Left cardiac atrium (tissue), 4 donors: ENCODE results near the gene TUT1. TPM values are rescaled to one million over a fixed set of nuclear protein-coding genes. Genes with fewer than 3 reads are reported as not detected.

Experiments
- ATAC-seq, 2 donors: fragments of 200-7000 bp; cut with Tn5 transposase; one replicate each; pipeline ENCODE4 v1.9.1; 2020; ENCODE audit warnings: mild to moderate bottlenecking in 2 of 2, moderate library complexity in 2 of 2
- DNase-seq: peaks from one replicate; pipeline ENCODE4 v3.0.0-alpha.2; 2020
- intact Hi-C, 2 donors: fragments of 100-400 bp; cut with DNase I; formaldehyde crosslinking; loops; one replicate each; pipeline versions ENCODE4 v1.14.1 to v1.15.1; 2022 to 2023
- total RNA-seq, 2 donors: library from RNA; stranded (reverse); fragmentation: NEBNext Ultra II Directional; extraction: Animal tissue kit (Norgen Biotek cat#: 25700); gene quantifications; one replicate each; pipeline ENCODE4 v1.2.1, GENCODE V29; 2021
- donor health status: DM: no; HTN: yes; CAD: no.
- donor health status: DM: no; HTN: yes; CAD: no; lungs with severe emphysema.
- donor health status: DM: yes; HTN: yes; CAD: no.
- donor health status: Dilated cardiomyopathy.

Gene TUT1
- total RNA-seq, 2 donors from 2014 or later = 9.6 to 11.5 TPM

DNA sequence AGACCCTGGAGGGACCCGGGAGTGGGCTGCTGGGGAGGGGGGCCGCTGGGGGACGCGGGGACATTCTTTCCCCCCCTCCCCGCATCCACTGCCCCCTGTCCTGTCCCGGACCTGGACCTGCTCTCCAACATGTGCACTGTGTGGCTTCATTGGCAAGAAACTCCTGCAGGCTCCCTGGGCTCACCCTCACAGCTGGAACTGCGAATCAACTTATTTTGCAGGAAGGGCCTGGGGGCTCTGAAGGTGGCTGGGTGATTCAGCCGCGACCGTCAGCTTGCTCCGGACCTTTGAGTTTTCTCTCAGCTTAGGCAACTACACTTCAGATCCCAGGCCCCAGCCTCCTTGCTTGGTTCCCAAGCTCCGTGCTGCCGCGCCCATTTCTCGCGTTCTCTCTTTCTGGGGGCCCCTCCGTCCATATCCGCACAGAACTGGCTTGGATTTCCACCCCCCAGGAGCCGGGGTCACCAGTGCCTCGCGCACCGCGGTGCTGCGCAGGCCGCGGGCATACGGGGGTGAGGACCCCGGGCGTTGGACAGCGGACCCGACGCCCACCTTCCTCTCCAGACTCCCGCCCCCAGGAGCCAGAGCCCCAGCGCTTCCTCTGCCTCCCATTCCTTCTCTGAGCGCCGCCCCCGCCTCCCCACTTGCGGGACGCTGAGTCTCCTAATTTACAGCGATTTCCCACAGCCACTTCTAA is 44.2 kb downstream of the TUT1 start:
- intact Hi-C loops = loop anchor here in 1 of 2 donors (10.0 kb wide), 1 partner anchor 152 kb away; no protein-coding TSS in a partner anchor
- ATAC-seq (no peak), DNase-seq (peak; percentile 50)

DNA sequence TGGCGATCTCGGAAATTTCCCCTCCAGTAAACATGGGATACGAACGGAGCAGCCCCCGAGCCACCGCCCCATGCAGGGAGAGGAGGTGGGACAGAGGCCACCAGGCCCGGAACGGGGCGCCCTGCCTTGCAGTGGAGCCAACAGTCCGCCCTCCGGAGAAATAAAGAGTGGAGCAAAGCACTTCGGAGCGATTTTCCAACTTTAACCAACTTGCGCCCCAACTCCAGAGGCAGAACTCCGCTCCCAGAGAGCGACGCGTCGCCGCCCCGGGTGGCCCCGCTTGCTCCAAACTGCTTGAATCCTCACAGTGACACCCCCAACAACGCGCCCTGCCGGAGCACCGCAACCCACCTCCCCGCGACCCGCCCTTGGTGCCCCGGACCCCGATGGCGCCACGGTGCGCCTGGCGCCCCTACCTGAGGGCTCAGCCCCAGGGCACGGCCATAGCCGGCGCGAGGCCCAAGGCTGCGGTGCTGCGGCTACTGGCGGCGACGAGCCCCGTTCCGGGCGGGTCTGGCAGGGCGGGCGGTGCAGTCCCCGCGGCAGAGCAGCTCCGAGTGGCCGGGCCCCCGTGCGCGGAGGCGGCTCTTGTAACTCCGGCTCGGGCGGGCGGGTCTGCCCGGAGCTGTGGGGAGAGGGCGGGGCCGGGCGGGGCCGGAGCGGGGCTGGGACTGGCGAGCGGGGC is 44.9 kb downstream of the TUT1 start, which contains the start of gene AHNAK:
TSS of gene AHNAK (minus strand) at position 563 of the 685 bp plus-strand sequence. CDS start 10,708 bp downstream, outside the sequence.
- intact Hi-C loops = loop anchor here in 1 of 2 donors (10.0 kb wide), 1 partner anchor 152 kb away; no protein-coding TSS in a partner anchor
- DNase-seq (peak; percentile 87), ATAC-seq (peak; percentile 72 to 74)

DNA sequence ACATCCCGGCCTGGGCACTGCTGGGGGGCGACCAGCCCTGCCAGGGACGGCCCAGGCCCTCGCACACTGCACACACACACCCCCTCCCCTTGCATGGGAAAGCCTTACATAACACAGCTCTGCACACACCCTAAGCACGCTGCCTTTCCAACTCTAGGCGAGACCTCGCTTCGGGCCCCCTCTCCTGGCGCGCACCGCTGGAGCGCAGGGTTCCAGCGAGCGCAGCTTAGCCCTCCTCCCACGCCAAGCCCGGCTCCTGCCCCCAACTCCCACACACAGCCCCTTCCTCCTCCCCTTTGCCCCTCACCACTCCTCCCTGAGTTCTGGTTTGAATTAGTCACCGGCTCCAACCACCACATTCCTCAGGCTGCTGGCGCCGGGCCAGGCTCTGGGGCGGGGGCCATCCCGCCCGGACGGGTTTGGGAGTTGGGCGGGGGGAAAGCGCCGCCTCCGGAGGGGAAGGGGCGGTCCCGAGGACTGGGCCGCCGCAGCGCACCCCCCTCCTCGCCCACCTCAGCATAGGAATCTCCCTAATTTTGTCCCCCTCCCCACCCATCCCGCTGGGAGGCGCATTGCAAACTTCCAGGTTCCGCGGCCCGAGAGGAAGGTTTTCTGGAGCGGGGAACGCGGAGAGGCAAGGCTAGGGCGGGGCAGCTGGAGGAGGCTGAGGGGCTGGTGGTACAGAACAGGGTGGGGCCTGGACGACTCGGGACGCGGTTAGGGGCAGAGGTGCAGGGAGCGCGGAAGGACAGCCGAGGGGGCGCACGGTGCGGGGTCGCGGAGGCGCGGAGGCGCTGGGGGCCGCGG is 45.7 kb downstream of the TUT1 start:
- DNase-seq = peak; percentile 95
- intact Hi-C loops = loop anchor here in 1 of 2 donors (10.0 kb wide), 1 partner anchor 151 kb away; no protein-coding TSS in a partner anchor
- peak; percentile 58 to 69 for ATAC-seq

DNA sequence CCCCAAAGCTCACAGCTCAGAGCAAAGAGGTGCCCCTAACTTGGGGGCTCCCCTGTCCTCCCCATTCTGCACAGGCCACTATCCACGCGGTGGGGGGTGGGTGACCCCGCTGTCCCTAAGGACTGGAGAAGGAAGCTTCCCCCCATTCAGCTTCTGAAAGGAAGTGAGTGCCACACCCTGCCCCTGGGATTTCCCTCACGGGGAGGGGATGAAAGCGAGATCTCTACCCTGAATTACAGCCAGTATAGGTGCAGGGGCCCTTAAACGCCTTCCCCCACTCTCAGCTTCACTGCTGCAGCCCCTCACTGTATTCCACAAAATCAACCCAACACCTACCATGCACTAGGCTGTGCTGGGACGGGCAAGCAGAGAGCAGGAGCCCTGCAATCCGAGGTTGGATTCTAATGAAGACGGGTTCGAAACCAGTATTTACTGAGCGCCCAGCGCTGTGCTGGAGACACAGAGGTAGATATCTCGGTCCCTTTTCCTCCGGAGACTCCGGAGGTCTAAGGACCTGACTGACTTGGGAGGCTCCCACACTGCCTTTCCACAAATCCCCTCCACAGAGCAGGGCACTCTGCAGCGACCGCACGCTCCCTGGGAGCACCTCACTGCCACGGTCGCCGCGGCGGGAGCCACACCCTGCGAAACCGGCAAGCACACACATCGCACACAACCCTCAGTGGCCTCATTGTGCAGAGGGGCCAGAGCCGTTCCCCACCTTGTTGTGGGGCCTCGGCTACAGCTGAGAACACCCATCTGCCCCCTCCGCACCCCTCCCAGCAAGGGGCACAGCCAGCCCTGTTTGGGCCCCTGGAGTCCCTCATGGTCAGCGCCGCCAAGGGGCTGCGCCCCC is 46.5 kb downstream of the TUT1 start:
- intact Hi-C loops = loop anchor here (5.0 to 10.0 kb wide), 4 partner anchors 38 to 150 kb away; no protein-coding TSS in a partner anchor
- peak; percentile 54 for DNase-seq
- peak in 1 of 2 donors; percentile 0 for ATAC-seq

DNA sequence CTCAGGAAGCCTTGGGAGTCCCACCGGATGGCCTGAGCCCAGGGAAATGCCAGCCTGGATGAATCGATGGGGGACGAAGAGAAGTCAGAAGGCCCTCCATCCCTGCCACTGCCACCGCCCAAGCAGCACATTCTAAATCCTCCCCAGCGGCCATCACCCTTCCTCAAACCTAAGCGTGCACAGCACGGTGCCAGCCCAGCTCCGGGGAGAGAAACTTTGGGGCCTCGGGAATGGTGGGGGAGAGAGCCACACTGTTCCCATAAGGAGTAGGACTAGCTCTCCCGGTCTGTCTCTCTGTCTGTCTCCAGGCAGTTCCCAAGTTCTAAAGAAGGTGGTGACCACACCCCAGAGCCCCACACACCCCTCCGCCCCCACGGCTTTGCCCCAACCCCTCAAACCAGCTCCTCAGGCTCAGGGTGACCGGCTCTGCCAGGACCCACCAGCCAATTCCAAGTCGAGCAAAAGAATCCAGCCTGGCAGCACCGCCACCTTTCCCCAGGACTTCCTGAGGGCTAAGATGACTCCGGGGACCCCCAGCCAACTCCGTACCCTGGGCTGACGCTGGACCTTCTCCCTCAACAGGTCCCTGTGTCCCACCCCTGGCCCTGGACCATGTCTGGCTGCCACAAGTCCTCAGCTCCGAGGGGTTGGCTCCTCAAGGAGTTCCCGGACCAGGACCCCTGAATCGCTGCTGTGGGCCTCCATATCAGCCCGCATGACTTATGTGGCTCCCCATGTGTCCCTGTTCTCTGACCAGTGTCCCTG is 47.5 kb downstream of the TUT1 start:
- DNase-seq (no peak), ATAC-seq (no peak)
- intact Hi-C loops = loop anchor here (5.0 to 10.0 kb wide), 4 partner anchors 37 to 149 kb away; no protein-coding TSS in a partner anchor

DNA sequence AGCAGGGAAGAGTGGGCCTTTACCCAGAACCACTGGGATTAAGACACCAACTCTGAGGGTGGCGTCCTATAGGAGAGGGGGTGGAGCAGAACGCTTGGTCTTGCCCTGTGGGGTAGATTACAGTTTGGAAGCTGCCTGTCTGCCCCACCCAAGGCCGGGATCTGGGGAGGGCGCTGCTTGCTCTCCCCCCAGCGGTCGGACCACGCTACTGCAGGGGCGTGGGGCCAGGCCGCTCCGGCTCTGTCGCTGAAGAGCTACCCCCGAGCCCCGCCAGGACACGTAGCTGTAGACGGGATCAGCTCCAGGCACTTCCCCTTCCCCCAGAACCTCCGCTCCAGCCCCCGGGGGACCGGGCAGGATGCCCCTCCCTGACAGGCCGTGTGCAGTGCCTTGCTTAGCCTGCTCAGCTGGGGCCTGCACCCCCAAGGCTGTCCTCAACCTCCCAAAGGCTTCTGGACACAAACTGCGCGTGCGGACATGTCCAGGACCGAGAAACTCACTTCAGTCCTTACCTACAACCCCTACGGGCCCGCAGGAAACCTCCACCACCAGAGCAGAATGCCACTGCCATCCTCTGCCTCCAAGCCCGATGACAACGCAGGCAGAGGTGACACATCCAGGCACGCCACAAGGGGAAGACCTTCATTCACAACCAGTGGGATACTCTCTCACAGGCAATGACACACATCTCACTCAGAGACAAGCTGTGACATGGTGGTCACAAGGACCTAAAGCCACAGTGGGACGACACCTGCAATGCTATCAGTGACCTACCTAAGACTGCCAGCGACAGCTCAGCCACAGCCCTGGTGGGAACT is 48.4 kb downstream of the TUT1 start:
- peak; percentile 32 for ATAC-seq

DNA sequence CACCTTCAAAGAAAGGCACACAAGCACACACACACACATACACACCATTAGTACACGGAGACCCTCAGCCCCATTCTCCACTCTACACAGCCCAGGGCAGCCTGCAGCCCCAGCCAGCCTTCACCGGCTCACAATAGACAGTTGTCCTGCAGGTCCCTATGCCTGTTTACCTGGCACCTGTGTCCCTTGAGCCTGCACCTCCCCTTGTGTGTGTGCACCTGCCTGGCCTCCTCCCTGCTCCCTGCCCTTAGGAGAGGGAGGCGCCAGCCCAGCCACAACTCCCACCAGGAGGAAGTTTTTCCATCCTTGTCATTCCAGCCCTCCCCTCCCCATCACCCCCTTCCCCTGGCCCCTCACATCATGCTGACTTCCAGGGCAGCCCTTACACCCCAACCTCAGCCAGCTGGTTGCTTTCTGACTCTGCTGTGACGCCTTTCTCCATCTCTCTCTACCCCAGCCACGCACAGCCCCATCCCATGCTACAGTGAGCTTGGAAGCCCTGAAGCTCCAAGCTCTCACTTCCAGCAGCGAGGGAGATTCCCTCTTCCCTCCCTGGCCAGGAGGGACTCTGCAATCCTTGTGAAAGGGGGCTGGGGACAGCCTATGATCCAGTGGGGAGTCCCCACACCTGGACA is 49.1 kb downstream of the TUT1 start:
- intact Hi-C loops = loop anchor here (5.0 to 10.0 kb wide), 4 partner anchors 35 to 147 kb away; no protein-coding TSS in a partner anchor
- ATAC-seq = no peak
- no peak for DNase-seq

More for the DNA sequence above, 48.4 kb downstream of the TUT1 start:
- peak; percentile 88 for DNase-seq
- intact Hi-C loops = loop anchor here (5.0 to 10.0 kb wide), 4 partner anchors 36 to 148 kb away; no protein-coding TSS in a partner anchor

DNA sequence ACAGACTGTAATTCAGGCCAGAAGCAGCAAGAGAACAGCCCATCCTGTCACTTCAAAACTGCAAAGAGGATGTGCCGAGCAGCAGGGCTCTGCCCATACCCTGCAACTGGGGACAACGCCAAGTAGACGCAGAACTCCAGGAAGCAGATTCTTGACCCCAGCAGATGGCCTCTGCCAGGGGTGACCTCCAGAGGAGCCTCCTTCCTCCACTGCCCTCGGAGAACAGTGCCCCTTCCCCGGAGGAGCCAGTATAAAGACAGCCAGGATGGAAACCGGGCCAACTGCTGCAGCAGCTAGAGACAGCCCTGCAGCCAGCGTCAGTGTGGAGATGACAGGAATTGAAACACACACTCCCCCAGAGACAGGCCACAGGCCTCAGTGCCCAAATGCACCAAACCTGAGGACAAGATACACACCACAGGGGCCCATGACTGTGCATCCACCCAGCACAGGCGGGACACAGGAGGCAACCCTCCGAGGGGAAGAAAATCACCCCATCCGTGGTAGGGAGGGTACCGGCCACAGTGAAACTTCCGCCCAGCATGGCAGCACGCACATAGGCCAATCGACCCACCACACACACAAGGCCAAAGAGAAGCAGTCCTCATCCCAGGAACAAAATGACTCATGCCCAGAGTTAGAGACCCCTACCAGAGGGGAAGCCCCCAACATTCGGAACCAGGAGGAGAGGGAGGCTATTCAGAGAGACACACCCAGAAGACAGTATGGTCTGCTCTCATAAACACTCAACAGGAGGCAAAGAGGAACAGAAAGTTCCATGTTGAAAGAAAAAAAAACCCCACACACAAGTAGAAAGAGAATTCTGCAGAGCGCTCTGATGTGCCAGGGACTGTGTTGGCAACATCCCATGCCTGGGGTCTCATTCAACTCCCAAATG is 50.3 kb downstream of the TUT1 start:
- intact Hi-C loops = loop anchor here (5.0 to 10.0 kb wide), 4 partner anchors 34 to 146 kb away; no protein-coding TSS in a partner anchor
- DNase-seq (peak; percentile 47), ATAC-seq (no peak)

DNA sequence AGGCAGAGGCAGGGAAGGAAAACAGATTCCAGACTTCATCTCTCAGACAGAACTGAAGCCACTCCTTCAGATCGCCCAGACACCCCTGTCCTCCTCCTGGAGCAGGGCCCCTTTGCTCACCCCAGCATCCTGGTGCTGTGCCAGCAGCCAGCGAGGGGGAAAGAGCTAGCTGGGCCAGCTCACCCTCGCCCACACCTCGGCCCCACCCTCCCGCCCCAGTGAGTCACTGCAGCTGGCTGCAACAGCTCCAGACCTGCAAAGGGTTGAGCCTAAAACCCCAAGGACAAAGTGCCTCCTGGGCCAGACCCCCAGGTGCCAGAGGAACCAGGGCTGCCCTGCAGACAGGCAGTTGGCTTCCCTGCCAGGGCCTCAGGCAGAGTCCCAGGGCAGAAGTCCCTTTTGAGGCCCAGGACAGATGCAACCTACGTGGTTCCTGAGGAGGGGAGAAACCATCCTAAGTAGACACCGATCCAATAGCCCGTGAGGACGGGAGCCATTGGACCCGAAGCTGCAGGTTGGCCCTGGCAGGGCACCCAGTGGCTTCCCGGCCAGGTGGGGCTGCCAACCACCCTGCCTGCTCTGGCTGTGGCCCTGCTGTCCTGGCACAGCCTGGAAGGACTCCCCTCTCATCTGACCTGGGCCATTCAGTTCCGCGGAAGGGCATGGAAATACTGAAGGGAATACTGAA is 51.9 kb downstream of the TUT1 start:
- ATAC-seq (peak; percentile 12 to 66), DNase-seq (peak; percentile 81)
- intact Hi-C loops = no loop called here

DNA sequence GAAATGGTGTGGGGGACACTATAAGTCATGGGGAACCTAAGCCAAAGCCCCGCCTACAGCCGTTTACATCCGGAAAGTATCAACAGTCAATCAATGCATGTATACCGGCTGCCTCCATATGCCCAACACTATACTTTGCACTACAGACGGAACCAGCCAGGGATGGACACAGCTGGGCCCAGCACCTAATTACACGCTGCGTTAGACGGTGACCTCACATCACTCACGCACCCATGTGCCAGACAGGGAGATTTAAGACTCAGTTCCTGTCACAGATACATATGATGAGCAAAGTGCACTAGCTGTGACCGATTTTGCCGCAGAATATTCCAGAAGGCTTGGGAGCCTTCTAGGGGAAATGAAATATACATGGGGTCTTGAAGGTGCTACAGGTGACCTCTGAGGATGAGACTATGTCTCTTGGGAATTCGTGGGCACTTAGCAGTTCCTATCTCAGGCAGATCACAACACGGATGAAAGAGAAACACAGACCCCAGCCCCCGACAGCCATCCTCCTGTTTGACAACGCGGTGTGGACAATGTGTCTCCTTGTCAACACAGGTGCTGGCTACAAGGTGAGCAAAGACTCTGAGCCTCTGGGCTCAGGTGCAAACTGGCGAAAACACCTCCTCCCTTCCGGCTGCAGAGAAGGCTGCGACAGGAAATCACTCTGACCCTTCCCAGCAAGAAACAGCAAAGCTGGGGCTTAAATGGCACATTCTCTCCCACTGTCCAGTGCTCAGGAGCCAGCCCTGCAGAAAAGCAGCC is 52.7 kb downstream of the TUT1 start:
- intact Hi-C loops = no loop called here
- DNase-seq = no peak
- no peak for ATAC-seq

DNA sequence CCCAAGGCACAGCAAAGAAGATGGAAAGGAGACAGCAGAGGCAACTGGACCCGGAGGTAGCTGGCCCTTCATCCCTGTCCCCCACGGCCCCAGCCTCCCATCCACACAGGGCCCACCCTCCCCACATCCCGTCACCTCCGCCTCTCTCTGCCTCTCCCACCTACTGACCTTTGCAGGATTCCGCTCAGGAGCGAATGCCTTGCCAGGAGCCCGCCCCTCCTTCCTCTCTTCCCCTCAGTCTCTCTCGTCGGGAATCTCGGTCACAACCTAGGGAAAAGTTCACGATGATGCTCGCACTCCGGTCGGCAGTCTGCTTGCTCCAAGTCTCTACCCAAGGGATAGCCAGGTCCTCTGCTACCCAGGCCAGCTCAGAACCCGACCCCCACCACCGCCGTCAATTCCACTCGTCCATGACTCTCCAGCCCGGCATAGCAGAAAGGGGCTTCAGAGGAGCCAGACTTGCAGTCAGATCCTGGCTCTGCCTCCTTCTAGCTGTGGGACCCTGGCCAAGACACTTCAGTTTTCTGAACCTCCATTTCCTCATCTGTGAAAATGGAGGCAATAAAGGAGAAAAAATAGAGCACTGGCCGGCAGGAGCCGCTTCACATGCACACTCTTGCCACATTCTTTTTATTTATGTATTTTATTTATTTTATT is 54.9 kb downstream of the TUT1 start:
- DNase-seq (no peak), ATAC-seq (no peak)
- intact Hi-C loops = no loop called here

DNA sequence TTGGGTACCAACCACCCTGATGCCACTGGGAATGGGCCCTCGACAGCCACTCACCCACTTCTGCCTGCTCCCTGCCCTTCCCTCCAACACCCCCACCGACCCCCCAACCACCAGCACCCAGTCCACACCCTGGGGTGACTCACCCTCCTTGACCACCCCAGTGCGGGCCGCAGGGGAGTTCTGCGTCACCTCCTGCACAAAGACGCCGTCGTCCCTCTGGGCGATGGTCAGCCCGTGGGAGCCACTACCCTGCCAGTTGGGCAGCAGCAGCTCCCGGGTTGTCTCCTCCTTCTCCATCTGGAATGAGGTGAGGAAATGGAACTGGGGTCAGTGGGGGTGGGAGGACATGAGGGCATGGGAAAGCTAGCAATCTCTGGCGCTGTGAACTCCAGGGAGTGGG is 55.5 kb downstream of the TUT1 start:
- intact Hi-C loops = no loop called here

DNA sequence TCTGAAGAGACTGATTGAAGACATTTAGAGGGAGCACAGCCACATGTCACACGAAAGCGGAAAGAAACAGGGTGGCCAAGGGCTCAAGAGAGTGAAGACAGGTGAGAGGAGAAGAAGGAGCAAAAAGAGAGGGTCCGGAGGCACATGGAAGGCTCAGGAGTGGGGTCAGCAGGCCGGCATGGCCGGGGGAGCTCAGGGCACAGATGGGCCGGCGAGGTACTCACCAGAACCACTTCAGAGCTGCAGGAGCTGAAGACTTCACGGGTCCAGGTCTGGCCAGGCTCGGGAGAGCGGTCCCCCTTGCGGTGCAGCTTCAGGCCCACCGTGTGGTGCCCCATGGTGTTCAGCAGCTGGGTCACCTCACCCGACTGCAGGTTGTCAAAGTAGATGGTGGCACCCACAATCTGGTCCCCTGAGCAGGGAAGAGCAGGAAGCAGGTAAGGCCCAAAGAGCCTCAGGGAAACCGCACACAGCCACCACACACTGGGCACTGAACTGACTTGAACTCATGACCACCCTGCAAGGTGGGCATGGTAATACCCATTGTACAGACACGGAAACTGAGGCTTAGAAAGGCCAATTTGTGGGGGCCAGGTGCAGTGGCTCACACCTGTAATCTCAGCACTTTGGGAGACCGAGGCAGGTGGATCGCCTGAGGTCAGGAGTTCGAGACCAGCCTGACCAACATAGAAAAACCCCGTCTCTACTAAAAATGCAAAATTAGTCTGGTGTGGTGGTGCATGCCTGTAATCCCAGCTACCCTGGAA is 56.4 kb downstream of the TUT1 start:
- no peak for ATAC-seq
- DNase-seq = no peak
- intact Hi-C loops = no loop called here

More for the DNA sequence above, 55.5 kb downstream of the TUT1 start:
- ATAC-seq (no peak), DNase-seq (no peak)
